GM23338 (cell line): Measurements from ENCODE around the gene HELZ. TPM values are rescaled to one million over a fixed set of nuclear protein-coding genes. Genes with fewer than 3 reads are reported as not detected.
A peak's percentile ranks its signal among the peaks of the same experiment; 100 is the strongest.

Experiments
- ATAC-seq: fragments of 200-7000 bp; cut with Tn5 transposase; 3 replicates; pipeline ENCODE4 v1.9.1; 2020
- DNase-seq: peaks from one replicate; pipeline ENCODE4 v3.0.0-alpha.2; 2015; ENCODE audit warnings: low spot score
- H2AFZ ChIP-seq: fragments of 200-600 bp; sonication (generic); 2 replicates; pipeline ENCODE4 v1.8.0; 2016; ENCODE audit warnings: antibody characterized with exemption, mild to moderate bottlenecking, moderate library complexity
- H3F3A ChIP-seq: fragments of 200-600 bp; sonication (generic); replicated peaks from 2 replicates; pipeline ENCODE4 v1.8.0; 2017; ENCODE audit warnings: antibody characterized with exemption, mixed run types, low read depth
- H3K27ac ChIP-seq: fragments of 200-600 bp; sonication (generic); 2 replicates; pipeline ENCODE4 v1.6.1; 2016; ENCODE audit warnings: low read depth
- H3K27me3 ChIP-seq: fragments of 200-600 bp; sonication (generic); 2 replicates; pipeline ENCODE4 v1.8.0; 2016; ENCODE audit warnings: mild to moderate bottlenecking, mixed run types, moderate library complexity; ENCODE audit not compliant: insufficient read depth
- H3K36me3 ChIP-seq: fragments of 200-600 bp; sonication (generic); 2 replicates; pipeline ENCODE4 v1.8.0; 2016; ENCODE audit warnings: mild to moderate bottlenecking; ENCODE audit not compliant: insufficient read depth
- H3K4me1 ChIP-seq: fragments of 200-600 bp; sonication (generic); 2 replicates; pipeline ENCODE4 v1.8.0; 2016; ENCODE audit warnings: mild to moderate bottlenecking, moderate library complexity; ENCODE audit not compliant: insufficient read depth
- H3K4me2 ChIP-seq: fragments of 200-600 bp; sonication (generic); 2 replicates; pipeline ENCODE4 v1.7.1; 2017; ENCODE audit warnings: mixed run types
- H3K4me3 ChIP-seq: fragments of 200-600 bp; sonication (generic); 2 replicates; pipeline ENCODE4 v1.6.1; 2016; ENCODE audit warnings: mixed run types
- H3K79me2 ChIP-seq: fragments of 200-600 bp; sonication (generic); replicated peaks from 2 replicates; pipeline ENCODE4 v1.8.0; 2017; ENCODE audit warnings: mild to moderate bottlenecking; ENCODE audit not compliant: insufficient read depth
- H3K9me2 ChIP-seq: fragments of 200-600 bp; sonication (generic); 2 replicates; pipeline ENCODE4 v1.8.0; 2017; ENCODE audit not compliant: insufficient read depth
- H4K20me1 ChIP-seq: fragments of 200-600 bp; sonication (generic); replicated peaks from 2 replicates; pipeline ENCODE4 v1.8.0; 2017; ENCODE audit warnings: mild to moderate bottlenecking; ENCODE audit not compliant: insufficient read depth
- H3K27ac Mint-ChIP-seq: 2 replicates; pipeline ENCODE4 v1.8.0; 2020; ENCODE audit warnings: inconsistent platforms, mild to moderate bottlenecking, moderate library complexity, mixed read lengths
- H3K27me3 Mint-ChIP-seq: 3 replicates; pipeline ENCODE4 v1.8.0; 2022; ENCODE audit warnings: low read depth, mild to moderate bottlenecking, moderate library complexity, mixed read lengths, inconsistent platforms; ENCODE audit not compliant: insufficient read depth, poor library complexity
- H3K36me3 Mint-ChIP-seq: 3 replicates; pipeline ENCODE4 v1.8.0; 2021; ENCODE audit warnings: low read depth, mild to moderate bottlenecking, inconsistent platforms, moderate library complexity, mixed read lengths
- H3K4me1 Mint-ChIP-seq: 3 replicates; pipeline ENCODE4 v1.8.0; 2020; ENCODE audit warnings: mild to moderate bottlenecking, inconsistent platforms, mixed read lengths
- H3K4me3 Mint-ChIP-seq: 3 replicates; pipeline ENCODE4 v1.8.0; 2021; ENCODE audit warnings: moderate library complexity, mild to moderate bottlenecking, inconsistent platforms, mixed read lengths
- H3K9me3 Mint-ChIP-seq: 3 replicates; pipeline ENCODE4 v1.8.0; 2020; ENCODE audit warnings: moderate library complexity, mild to moderate bottlenecking, inconsistent platforms, mixed read lengths
- EZH2phosphoT487 ChIP-seq: fragments of 200-600 bp; sonication (generic); IDR thresholded peaks from one replicate; pipeline ENCODE4 v1.8.1; 2018; ENCODE audit warnings: antibody characterized with exemption; ENCODE audit not compliant: unreplicated experiment
- JUNB ChIP-seq: IDR thresholded peaks from one replicate; pipeline ENCODE4 v1.6.1; 2016; ENCODE audit warnings: antibody characterized with exemption; ENCODE audit not compliant: unreplicated experiment
- NANOG ChIP-seq: IDR thresholded peaks from 2 replicates; pipeline ENCODE4 v1.6.1; 2016; ENCODE audit warnings: antibody characterized with exemption, borderline replicate concordance
- POLR2AphosphoS5 ChIP-seq: IDR thresholded peaks from 2 replicates; pipeline ENCODE4 v1.6.1; 2016; ENCODE audit warnings: antibody characterized with exemption, low read depth
- polyA plus RNA-seq: library from polyadenylated mRNA; unstranded; fragments of >200 nt; fragmentation: Nextera tagmentation; extraction: Ambion mirVana; gene quantifications from 2 replicates; pipeline ENCODE4 v1.2.1, GENCODE V29; 2016
- total RNA-seq: library from RNA; depleted of rRNA; stranded (reverse); fragments of >200 nt; shearing (Covaris generic); gene quantifications from 2 replicates; pipeline ENCODE4 v1.2.3, GENCODE V29; 2014
- TF ChIP-seq, protein P1 (sequence below): IDR thresholded peaks from one replicate; pipeline ENCODE4 v1.6.1; 2018; ENCODE audit warnings: antibody characterized with exemption; ENCODE audit not compliant: unreplicated experiment
- TF ChIP-seq, protein P2 (sequence below): IDR thresholded peaks from 2 replicates; pipeline ENCODE4 v1.6.1; 2016; ENCODE audit warnings: antibody characterized with exemption

Gene HELZ
- total and polyA plus RNA-seq, 2 experiments from 2014 or later: 38.9 to 62.0 TPM

DNA sequence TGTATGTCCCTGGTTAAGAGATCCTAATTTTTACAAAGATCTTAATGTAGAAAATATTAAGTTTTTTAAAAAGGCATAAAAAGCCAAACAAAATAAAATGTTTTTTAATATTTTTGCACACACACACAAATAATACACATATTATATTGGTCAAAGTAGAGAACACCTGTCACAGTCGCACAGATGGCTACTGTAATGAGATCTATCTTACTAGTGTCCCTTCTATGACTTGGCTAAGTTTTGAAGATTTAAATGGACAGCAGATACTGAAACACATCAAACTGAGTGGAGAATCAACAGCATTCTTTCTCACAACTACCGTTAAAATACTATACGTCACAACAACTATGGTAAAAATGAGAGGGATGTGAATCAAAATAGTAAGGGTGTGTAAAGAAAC, 83.4 kb downstream of the HELZ start (continued):
- TF ChIP-seq, protein P1, sequence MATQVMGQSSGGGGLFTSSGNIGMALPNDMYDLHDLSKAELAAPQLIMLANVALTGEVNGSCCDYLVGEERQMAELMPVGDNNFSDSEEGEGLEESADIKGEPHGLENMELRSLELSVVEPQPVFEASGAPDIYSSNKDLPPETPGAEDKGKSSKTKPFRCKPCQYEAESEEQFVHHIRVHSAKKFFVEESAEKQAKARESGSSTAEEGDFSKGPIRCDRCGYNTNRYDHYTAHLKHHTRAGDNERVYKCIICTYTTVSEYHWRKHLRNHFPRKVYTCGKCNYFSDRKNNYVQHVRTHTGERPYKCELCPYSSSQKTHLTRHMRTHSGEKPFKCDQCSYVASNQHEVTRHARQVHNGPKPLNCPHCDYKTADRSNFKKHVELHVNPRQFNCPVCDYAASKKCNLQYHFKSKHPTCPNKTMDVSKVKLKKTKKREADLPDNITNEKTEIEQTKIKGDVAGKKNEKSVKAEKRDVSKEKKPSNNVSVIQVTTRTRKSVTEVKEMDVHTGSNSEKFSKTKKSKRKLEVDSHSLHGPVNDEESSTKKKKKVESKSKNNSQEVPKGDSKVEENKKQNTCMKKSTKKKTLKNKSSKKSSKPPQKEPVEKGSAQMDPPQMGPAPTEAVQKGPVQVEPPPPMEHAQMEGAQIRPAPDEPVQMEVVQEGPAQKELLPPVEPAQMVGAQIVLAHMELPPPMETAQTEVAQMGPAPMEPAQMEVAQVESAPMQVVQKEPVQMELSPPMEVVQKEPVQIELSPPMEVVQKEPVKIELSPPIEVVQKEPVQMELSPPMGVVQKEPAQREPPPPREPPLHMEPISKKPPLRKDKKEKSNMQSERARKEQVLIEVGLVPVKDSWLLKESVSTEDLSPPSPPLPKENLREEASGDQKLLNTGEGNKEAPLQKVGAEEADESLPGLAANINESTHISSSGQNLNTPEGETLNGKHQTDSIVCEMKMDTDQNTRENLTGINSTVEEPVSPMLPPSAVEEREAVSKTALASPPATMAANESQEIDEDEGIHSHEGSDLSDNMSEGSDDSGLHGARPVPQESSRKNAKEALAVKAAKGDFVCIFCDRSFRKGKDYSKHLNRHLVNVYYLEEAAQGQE: no peak
- TF ChIP-seq JUNB: no peak

DNA sequence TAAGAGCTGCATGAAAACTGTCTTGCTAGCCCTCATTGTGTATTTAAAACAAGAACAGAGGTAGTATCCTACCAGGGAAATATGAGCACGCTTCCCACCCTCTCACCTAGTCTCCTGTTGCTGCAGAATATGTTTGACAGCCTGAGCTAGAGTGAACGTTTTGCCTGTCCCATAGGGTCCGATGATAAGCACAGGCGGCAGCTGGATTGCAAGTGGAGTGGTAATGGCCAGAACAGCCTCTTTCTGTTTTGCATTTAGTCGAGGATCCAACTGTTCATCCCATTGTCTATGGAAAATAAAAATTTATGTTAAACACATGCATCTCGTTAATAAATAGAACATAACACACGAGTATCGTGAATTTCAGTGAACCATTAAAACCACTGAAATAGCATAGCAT, 84.2 kb downstream of the HELZ start:
- ATAC-seq (no peak), DNase-seq (no peak)
- no peaks in the 10 kb centered on the region for H3K4me1 ChIP-seq
- H4K20me1 ChIP-seq: no peaks in the 10 kb centered on the region
- 0 out of 2 replicates have a peak, but pooled peaks cover under 1% of the 10 kb centered on the region for H3K36me3 ChIP-seq
- peaks cover 8% of the 10 kb centered on the region for H3K36me3 Mint-ChIP-seq
- no peak overlapping the region for H3K27ac ChIP-seq
- no peak overlapping the region for H3K4me3 Mint-ChIP-seq
- TF ChIP-seq, protein P1: no peak
- no peaks in the 10 kb centered on the region for H3K9me2 ChIP-seq
- H3K79me2 ChIP-seq: no peaks in the 10 kb centered on the region
- H3K4me1 Mint-ChIP-seq: peaks cover 5% of the 10 kb centered on the region; the same call in 1 of the 3 replicates
- H3K9me3 Mint-ChIP-seq: no peaks in the 10 kb centered on the region
- H3K4me3 ChIP-seq: no peak overlapping the region
- no peaks in the 10 kb centered on the region for H3K27me3 Mint-ChIP-seq
- no peak overlapping the region for H3K27ac Mint-ChIP-seq
- H3K27me3 ChIP-seq: no peaks in the 10 kb centered on the region
- no peak overlapping the region for H3K4me2 ChIP-seq
- H2AFZ ChIP-seq: no peak overlapping the region
- H3F3A ChIP-seq: no peaks in the 10 kb centered on the region

DNA sequence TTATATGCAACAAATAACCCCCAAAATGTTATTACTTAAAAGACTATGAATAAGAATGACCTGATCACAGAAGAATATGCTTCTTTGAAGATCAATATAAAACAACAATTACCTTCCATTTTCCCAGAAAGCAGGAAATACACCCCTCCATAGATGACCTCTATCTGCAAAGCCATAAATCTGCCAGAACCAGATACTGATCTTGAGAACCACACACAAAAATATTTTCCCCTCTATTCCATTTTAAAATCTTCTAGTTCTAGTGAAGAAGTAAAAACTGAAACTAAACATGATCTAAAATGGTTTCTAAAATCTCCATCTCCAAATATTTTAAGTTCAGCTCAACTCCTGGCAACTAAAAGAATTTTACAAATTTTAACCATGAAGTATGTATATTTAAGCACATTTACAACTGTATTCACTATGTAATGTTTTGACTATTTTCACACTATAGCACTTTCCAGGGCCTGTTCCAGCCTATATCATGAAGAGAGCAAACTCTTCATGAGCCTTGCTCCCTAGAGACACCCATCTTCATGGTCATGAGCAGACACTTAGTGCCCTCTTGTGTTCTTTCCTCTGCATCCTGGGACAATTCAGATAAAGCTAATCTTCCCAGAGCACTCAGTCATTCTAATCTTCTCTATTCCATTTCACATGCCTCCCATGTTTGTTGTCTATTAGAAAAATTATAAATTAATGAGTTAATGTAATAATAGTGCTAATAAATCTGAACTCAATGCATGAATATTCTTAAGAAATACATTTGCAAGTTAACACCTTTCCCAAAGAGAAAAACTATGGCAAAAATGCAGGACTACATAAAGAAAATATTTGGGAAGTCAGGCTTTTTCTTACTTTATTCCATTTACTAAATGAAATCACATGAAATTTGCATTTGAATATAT, 87.0 kb downstream of the HELZ start:
- H3K9me2 ChIP-seq: no peaks in the 10 kb centered on the region
- ATAC-seq: peak; percentile 86
- H3F3A ChIP-seq: no peaks in the 10 kb centered on the region
- no peaks in the 10 kb centered on the region for H4K20me1 ChIP-seq
- H3K27me3 ChIP-seq: no peaks in the 10 kb centered on the region
- no peak overlapping the region for H3K4me2 ChIP-seq
- Mint-ChIP-seq H3K36me3 (peaks cover 5% of the 10 kb centered on the region; the same call in 2 of the 3 replicates), H3K9me3 (no peaks in the 10 kb centered on the region), H3K4me1 (peaks cover 11% of the 10 kb centered on the region), H3K27ac (no peak overlapping the region), H3K27me3 (no peaks in the 10 kb centered on the region), H3K4me3 (no peak overlapping the region)
- peaks cover 4% of the 10 kb centered on the region for H3K4me1 ChIP-seq
- peak; percentile 43 for DNase-seq
- no peaks in the 10 kb centered on the region for H3K79me2 ChIP-seq
- H3K27ac ChIP-seq: no peak overlapping the region
- no peak overlapping the region for H2AFZ ChIP-seq
- H3K4me3 ChIP-seq: no peak overlapping the region
- no peaks in the 10 kb centered on the region for H3K36me3 ChIP-seq
- TF ChIP-seq EZH2phosphoT487 (no peak), NANOG (no peak), POLR2AphosphoS5 (no peak)
- TF ChIP-seq, protein P2, sequence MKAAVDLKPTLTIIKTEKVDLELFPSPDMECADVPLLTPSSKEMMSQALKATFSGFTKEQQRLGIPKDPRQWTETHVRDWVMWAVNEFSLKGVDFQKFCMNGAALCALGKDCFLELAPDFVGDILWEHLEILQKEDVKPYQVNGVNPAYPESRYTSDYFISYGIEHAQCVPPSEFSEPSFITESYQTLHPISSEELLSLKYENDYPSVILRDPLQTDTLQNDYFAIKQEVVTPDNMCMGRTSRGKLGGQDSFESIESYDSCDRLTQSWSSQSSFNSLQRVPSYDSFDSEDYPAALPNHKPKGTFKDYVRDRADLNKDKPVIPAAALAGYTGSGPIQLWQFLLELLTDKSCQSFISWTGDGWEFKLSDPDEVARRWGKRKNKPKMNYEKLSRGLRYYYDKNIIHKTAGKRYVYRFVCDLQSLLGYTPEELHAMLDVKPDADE: no peak
